Measurements from ENCODE around the gene FEM1C. TPM values are rescaled to one million over a fixed set of nuclear protein-coding genes. Genes with fewer than 3 reads are reported as not detected.

Gene FEM1C
- total RNA-seq, 4 donors from 2014 or later = 18.9 to 39.4 (median 33.7) TPM

DNA sequence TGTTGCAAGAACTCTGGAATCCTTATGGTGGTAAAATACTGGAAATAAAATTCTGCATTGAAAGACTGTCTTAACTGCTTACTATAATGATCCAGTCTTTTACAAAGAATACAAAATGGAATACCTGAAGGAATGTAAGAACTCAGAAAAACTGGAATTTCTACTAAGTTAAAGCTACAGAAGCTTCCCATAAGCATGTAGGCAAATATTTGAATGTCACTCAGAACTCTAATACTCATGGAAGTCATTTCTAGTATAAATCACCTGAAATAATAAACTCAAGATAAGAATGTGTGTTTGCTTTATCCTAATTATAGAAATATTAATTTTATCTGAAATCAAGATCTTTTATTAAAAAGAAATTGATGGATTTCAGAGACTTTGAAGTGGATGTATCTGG lies 54.8 kb downstream of the FEM1C start:
- Histone ChIP-seq H3K4me3 (no peak overlapping the region), H3K27ac (no peak overlapping the region), H3K9me3 (no peaks in the 10 kb centered on the region), H3K36me3 (no peaks in the 10 kb centered on the region), H3K27me3 (no peaks in the 10 kb centered on the region), H3K4me1 (no peaks in the 10 kb centered on the region)
- in situ Hi-C loops (cut with MboI; ENCODE audit: low sequenced_read_pairs in 4 of 4) = no loop called here
- intact Hi-C loops (cut with DNase I; ENCODE audit: low total_unique reads) = no loop called here
- ATAC-seq (no peak), DNase-seq (no peak)
- TF ChIP-seq POLR2A (IDR thresholded peaks at IDR 0.05) = no peak
- TF ChIP-seq, protein P1, sequence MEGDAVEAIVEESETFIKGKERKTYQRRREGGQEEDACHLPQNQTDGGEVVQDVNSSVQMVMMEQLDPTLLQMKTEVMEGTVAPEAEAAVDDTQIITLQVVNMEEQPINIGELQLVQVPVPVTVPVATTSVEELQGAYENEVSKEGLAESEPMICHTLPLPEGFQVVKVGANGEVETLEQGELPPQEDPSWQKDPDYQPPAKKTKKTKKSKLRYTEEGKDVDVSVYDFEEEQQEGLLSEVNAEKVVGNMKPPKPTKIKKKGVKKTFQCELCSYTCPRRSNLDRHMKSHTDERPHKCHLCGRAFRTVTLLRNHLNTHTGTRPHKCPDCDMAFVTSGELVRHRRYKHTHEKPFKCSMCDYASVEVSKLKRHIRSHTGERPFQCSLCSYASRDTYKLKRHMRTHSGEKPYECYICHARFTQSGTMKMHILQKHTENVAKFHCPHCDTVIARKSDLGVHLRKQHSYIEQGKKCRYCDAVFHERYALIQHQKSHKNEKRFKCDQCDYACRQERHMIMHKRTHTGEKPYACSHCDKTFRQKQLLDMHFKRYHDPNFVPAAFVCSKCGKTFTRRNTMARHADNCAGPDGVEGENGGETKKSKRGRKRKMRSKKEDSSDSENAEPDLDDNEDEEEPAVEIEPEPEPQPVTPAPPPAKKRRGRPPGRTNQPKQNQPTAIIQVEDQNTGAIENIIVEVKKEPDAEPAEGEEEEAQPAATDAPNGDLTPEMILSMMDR (IDR thresholded peaks at IDR 0.05 in 4 of 5, conservative IDR thresholded peaks at IDR 0.05 in 1 of 5) = no peak

DNA sequence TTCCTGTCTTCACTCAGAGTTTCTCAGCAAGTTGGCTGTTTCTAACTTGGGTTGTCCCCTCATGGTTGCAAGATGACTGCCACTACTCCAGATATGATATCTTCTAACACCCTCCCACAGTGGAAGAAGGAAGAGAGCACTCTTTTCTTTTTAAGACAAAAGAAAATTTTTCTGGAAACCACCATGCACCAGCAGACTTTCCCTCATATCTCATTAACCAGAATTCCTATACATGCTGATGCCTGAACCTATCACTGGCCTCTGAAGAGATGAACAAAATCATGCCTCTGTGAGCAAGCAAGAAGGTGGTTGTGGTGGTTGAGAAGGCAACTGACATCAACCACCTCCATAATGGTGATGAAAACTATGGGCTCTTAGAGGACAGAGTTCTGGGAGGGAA lies 56.8 kb downstream of the FEM1C start:
- no peak for DNase-seq
- intact Hi-C loops (cut with DNase I; ENCODE audit: low total_unique reads) = no loop called here
- H3K4me1 ChIP-seq = no peaks in the 10 kb centered on the region
- no peaks in the 10 kb centered on the region for H3K9me3 ChIP-seq
- no peak for TF ChIP-seq POLR2A (IDR thresholded peaks at IDR 0.05)
- TF ChIP-seq, protein P1 (IDR thresholded peaks at IDR 0.05 in 4 of 5, conservative IDR thresholded peaks at IDR 0.05 in 1 of 5) = no peak
- no peak for ATAC-seq
- no peak overlapping the region for H3K27ac ChIP-seq
- in situ Hi-C loops (cut with MboI; ENCODE audit: low sequenced_read_pairs in 4 of 4) = no loop called here
- no peaks in the 10 kb centered on the region for H3K36me3 ChIP-seq
- H3K4me3 ChIP-seq = no peak overlapping the region
- H3K27me3 ChIP-seq = no peaks in the 10 kb centered on the region

DNA sequence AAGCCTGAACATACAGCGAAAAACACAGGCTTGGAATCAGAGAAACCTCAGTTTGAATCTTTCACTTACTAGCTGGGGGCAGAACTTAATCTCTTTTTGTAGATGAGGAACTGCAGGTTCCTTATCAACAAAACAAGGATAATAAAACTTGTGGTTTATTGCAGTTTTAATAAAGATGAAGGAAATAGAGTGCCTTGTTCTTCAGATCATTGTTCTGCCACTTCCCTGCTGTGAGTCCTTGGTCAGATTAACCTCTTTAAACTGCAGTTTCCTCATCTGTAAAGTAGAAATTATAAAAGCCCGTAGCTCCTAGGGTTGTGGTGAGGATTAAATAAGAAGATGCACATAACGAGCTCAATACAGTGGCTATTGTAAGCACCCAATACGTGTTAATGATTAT lies 57.4 kb downstream of the FEM1C start:
- H3K9me3 ChIP-seq = no peaks in the 10 kb centered on the region
- ATAC-seq = no peak
- no peaks in the 10 kb centered on the region for H3K4me1 ChIP-seq
- in situ Hi-C loops (cut with MboI; ENCODE audit: low sequenced_read_pairs in 4 of 4) = no loop called here
- no peak for DNase-seq
- no peak overlapping the region for H3K27ac ChIP-seq
- H3K27me3 ChIP-seq = no peaks in the 10 kb centered on the region
- intact Hi-C loops (cut with DNase I; ENCODE audit: low total_unique reads) = no loop called here
- H3K36me3 ChIP-seq = no peaks in the 10 kb centered on the region
- no peak overlapping the region for H3K4me3 ChIP-seq
- TF ChIP-seq, protein P1 (IDR thresholded peaks at IDR 0.05 in 4 of 5, conservative IDR thresholded peaks at IDR 0.05 in 1 of 5) = no peak
- TF ChIP-seq POLR2A (IDR thresholded peaks at IDR 0.05) = no peak

DNA sequence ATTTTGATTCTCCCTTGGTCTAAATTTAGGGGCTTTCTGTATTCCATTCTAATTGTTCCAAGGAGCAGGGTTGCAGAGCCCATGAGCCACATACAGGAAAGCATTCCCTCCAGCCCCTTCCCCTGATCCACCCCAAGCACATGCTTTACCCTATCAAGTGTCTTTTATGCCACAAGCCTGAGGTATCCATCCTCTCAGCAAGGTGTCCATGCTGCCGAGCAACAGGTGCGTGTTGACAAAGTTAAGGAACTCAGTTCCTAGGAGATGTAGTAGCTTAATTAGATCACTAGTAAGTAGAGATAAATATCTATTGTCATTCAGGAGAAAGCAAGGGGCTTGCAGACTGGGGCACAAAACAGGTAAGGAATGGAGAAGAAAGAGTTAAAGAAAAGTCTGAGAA lies 57.8 kb downstream of the FEM1C start:
- H3K27me3 ChIP-seq = no peaks in the 10 kb centered on the region
- DNase-seq = no peak
- H3K9me3 ChIP-seq = no peaks in the 10 kb centered on the region
- H3K27ac ChIP-seq = no peak overlapping the region
- no peak for TF ChIP-seq POLR2A (IDR thresholded peaks at IDR 0.05)
- TF ChIP-seq, protein P1 (IDR thresholded peaks at IDR 0.05 in 4 of 5, conservative IDR thresholded peaks at IDR 0.05 in 1 of 5) = no peak
- in situ Hi-C loops (cut with MboI; ENCODE audit: low sequenced_read_pairs in 4 of 4) = no loop called here
- H3K36me3 ChIP-seq = no peaks in the 10 kb centered on the region
- intact Hi-C loops (cut with DNase I; ENCODE audit: low total_unique reads) = no loop called here
- no peak for ATAC-seq
- H3K4me3 ChIP-seq = no peak overlapping the region
- no peaks in the 10 kb centered on the region for H3K4me1 ChIP-seq

DNA sequence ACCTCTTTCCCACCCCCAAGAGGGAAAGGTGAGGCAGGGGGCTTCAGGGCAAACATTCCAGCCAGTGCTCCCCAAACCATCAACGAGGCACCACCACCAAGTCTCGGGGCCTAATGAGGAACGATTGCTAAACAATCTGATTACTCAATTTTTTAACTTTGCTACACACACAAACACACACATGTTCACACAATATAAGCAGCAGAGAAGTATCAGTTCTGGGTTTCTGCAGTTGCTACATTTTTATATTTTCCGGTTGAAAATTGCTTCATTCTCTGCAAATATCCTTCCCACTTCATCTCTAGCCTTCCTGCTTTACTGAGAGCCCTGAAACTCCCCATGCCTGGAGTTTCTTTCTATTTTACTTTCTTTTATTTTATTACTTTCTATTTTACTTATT lies 60.2 kb downstream of the FEM1C start:
- Histone ChIP-seq H3K4me3 (no peak overlapping the region), H3K9me3 (no peaks in the 10 kb centered on the region), H3K4me1 (no peaks in the 10 kb centered on the region), H3K27ac (no peak overlapping the region), H3K36me3 (no peaks in the 10 kb centered on the region), H3K27me3 (no peaks in the 10 kb centered on the region)
- DNase-seq = no peak
- intact Hi-C loops (cut with DNase I; ENCODE audit: low total_unique reads) = no loop called here
- ATAC-seq = no peak
- TF ChIP-seq POLR2A (IDR thresholded peaks at IDR 0.05) = no peak
- TF ChIP-seq, protein P1 (IDR thresholded peaks at IDR 0.05 in 4 of 5, conservative IDR thresholded peaks at IDR 0.05 in 1 of 5) = no peak
- in situ Hi-C loops (cut with MboI; ENCODE audit: low sequenced_read_pairs in 4 of 4) = no loop called here
